DMS79 (cell line): ENCODE measurements around the gene TNIK.
A peak's percentile ranks its signal among the peaks of the same experiment; 100 is the strongest.
"Not testable (repeated sequence)": the region's sequence is repeated elsewhere in the genome, so short reads cannot be mapped to it uniquely, and the experiment has no call there.

Source experiments
- DNase-seq: peaks from one replicate; lab custom pipeline; 2025; lab: John Stamatoyannopoulos, UW

Gene TNIK

DNA sequence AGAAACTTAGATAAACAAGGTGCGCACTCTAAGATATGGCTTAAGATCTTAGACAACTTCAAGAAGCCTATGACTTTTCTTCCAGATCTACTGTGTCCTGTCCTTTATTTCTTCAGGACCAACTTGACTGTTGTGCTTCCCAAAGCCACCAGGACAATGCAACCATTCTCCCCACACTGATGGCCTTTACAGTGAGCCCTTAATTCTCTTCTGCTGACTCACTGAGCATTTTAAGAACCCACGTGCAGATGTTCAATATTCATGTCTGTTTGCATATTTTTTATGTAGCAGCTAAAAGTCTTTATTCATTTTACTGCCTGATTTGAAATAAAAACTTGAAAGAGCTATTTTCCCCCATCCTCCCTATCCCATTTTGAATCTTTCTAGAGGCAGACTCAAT is 330.4 kb downstream of the TNIK start:
- DNase-seq = no peak

DNA sequence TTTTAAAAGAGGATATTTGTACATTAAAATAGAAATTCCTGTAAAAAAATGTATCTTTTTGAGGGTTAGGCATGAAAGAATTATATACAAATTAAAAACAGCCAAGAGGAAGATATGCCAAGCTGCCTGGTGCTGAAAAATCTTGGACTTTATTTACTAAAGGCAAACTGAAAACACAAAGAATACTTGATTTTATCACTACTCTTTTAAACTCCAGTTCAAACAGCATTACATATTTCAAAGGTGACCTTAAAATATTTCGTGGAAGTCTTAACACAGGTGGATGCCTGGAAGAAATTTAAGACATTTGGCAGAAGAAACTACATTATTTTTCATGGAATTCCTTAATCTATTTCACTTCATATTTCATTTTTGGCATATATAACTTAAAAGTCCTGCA is 332.6 kb downstream of the TNIK start:
- no peak for DNase-seq

DNA sequence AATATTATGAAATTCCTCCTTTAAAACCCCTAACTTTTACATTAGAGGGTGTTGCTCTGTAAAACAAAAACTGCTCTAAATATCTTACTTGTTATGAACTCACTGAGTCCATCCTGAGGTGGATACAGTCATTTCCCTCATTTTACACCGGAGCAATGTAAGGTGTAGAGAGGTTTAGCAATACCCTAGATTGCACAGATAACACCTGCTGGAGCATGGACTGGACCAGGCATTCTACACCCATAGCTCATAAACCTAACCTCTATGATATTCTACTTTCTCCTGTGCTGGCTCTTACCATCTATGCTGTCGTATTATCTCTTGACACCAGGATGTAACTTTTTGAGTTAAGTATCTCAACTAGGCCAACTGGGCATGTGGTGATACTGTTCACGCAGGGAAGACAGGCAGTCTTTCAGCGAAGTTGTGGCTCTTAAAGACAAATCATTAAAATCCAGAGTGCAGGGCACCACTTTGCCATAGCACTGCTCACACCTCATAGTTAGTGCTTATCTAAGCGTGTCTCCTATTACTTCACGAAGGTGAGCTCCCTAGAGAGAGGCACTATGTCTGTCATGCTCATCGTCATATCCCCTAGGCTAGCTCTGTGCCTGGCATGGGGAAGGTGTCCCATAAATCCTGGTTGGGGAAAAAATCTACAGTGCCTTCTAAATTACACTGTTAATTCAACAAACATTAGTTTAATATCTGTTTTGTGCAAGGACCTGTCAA is 333.6 kb downstream of the TNIK start:
- no peak for DNase-seq

DNA sequence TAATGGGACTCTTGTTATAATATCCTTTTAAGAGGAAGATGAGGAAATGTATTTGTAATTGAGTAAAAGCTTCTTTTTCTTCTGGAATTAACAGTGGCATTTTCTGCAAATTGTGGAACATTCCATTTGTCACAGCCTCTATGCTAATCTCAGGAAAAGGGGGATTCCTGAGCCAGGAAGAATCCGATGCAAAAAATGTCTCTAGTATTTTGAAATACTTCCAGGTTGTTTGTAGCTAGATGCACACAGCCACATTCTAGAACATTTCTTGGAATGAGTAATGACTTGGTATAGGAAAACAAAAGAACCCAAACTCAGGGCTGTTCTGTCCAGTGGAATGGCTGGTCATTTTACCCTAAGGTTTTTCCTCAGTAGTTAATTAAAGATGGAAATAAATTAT is 335.2 kb downstream of the TNIK start:
- no peak for DNase-seq

DNA sequence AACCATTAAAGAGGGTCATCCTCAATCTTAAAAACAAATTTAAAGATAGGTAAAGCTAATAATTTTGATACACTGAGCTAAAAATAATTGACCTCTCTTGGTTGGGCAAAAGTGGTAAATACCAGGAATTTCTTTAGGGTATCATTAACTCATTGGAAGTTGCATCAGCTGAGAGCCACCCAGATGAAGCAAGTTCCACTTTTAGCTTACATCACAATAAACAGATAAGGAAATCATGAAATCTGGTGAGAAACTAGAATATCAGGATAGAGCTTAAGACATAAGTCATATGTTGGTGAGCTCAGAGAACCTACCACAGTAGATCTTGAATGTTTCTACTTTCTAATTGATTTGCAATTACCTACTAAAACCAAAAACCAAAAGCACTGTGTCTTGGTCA is 336.3 kb downstream of the TNIK start:
- DNase-seq = no peak

DNA sequence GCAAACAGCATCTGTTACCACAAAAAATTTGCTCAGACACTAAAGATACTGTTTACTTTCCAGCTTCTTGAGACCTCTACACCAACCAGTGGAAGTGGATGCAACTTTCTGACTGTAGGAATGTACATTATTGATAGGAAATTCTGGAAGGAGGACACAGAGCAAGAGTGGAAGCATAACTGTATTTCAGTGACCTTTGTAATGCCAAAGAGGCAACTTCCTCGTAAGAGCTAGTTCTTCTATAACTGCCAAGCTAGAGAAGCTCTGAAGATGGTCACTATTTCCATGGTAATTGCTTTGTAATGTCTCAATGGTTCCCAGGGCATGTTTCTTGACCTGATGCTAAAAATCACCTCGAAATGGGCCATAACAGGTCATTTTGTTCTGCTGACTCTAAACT is 337.3 kb downstream of the TNIK start:
- no peak for DNase-seq

DNA sequence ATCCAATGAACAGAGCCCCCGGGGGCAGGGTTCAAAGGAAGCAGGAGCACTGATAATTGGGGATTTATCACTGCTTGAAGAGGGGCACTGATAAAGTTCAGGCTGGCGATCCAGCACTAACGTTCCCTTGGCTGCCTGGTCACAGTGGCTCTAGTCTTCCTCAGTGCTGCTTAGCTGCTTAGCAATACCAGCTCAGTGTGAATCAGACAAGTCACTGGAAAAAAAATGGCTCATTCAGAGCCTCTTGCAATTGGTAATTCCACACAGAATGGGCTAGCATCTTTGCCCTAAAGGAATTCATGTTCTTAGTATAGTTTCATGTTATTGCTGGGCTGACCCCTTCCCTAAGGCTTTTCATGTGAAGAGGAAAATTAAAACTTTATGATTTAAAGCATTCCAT is 338.0 kb downstream of the TNIK start:
- DNase-seq = no peak

DNA sequence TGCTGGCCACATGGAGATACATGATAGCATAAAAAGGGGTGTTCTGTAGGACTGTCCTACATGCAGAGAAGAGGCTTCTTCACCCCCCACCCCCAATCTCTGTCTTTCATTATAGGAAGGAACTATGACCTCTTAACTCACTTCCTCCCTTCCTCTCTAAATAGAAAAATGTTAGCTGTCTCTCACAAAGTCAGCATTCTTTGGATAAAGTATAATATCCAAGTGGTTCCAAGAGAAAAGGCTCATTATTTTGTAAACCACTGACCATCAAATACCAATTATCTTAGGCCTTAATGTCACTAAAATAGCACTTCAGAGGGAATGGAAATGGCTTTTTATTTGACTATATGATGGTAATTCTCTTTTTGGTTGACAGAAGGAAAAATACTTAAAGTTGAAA is 338.4 kb downstream of the TNIK start:
- no peak for DNase-seq

DNA sequence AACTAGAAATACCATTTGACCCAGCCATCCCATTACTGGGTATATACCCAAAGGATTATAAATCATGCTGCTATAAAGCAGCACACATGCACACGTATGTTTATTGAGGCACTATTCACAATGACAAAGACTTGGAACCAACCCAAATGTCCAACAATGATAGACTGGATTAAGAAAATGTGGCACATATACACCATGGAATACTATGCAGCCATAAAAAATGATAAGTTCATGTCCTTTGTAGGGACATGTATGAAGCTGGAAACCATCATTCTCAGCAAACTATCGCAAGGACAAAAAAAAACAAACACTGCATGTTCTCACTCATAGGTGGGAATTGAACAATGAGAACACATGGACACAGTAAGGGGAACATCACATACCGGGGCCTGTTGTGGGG is 340.8 kb downstream of the TNIK start:
- not testable (repeated sequence) for DNase-seq

DNA sequence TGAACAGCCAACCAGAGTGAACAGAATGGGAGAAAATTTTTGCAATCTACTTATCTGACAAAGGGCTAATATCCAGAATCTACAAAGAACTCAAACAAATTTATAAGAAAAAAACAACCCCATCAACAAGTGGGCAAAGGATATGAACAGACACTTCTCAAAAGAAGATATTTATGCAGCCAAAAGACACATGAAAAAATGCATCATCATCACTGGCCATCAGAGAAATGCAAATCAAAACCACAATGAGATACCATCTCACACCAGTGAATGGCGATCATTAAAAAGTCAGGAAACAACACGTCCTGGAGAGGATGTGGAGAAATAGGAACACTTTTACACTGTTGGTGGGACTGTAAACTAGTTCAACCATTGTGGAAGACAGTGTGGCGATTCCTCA is 341.2 kb downstream of the TNIK start:
- not testable (repeated sequence) for DNase-seq

DNA sequence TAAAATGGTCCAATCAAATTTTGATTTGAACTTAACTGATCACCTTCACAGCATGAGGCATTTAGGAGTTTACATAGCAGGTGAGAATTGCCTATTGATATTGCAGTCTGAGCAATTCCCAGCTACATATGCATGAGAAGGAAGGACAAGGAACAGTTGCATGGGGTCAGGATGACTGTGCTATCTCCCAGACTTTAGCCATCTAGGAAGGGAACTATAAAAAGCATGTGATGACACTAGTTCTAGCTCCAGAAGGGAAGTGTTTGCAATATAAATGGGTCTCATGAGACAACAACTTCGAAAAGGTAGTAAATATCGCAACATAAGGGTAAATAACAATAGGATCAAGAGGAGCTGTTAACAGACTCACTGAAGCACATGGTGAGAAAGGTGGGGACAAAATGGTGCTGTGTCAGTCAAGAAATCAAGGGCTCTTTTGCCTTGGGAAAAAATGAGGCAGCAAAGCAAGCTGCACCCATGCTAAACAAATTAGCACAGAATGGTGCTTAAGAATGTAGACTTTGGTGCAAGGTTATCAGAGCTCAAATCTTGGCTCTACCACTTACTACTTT is 343.3 kb downstream of the TNIK start:
- DNase-seq = no peak

DNA sequence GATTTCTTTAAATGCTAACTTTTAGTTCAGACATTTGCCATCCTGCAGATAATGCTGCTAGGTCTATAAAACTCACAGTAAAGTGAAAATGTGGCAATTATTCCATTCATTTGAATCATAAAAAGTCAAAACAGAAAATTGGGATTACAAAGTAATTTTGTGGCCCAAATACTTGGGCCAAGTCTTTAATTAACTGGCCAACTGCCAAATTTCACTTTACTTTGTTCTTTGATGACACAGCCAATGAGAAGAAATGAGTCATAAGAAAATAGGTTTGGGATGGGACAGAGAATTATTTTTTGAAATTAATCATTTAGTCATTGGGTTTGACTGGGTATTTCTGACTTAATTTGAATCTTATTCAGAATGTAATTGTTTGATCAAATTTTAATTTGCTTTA is 343.8 kb downstream of the TNIK start:
- no peak for DNase-seq

DNA sequence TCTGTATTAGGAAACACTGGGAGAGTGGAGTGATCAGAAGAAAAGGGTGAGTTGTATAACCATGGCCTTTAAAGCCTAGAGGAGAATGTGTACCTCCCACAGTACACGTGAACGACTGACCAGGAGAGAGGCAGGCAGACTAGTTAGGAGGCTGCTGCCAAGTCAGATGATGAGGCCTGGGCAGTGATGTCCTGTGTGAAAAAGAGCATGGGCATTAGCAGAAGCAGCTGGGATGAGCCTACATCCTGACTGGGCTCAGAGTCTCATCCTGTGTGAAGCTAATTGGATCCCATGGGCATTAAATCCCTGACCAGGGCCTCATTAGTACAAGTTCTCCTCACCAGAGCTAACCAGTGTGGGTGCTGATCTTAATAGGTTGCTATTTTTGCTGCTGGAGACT is 344.5 kb downstream of the TNIK start:
- DNase-seq = no peak

DNA sequence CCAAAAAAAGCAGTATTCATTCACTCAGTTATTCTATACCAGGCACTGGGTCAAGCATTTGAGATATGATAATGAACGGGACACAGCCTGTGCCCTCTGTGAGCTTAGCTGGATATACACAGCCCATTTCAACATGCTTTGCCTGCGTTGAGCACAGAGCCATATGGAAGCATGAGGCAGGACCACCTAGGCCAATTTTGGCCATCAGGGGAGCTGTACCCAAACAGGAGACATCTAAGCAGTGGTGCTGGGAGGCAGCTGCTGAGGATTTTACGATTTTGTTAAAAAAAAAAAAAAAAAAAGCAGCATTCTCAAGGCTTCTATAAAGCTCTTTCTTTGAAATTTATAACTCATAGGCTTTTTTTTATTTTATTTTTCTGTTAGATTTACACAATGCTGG is 346.5 kb downstream of the TNIK start:
- no peak for DNase-seq

DNA sequence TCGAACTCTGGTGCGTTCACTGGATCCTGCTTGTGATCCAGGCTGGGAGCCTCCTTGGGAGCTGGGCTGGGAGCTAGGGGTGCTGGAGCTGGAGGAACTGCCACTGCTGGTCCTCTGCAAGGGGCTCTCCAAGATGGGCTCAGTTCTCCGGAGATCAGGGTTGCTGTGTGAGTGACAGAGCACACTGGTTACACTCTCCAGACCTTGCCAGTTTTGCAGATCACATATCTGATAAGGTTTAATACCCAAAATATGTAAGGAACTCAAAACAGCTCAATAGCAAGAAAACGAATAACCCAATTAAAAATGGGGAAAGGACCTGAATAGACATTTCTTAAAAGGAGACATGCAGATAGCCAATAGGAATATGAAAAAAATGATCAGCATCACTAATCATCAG is 349.5 kb downstream of the TNIK start:
- no peak for DNase-seq

DNA sequence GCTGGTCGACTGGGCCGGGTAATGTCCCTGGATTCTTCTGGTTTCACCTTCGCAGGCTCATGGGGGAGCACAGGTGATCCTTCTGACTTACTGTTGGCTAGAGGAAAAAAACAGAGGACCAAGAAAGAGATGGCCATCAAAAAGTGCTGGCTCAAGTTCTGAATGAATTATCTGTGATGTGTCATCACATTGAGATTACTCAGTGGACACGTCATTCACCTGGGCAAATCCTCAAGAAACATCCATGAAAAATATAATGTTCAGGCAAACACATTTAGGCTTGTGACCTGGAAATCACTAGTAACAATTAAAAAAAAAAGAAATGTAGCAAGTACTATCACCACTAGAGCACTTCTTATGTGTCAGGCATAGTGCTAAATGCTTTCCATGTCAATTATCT is 352.1 kb downstream of the TNIK start:
- no peak for DNase-seq

DNA sequence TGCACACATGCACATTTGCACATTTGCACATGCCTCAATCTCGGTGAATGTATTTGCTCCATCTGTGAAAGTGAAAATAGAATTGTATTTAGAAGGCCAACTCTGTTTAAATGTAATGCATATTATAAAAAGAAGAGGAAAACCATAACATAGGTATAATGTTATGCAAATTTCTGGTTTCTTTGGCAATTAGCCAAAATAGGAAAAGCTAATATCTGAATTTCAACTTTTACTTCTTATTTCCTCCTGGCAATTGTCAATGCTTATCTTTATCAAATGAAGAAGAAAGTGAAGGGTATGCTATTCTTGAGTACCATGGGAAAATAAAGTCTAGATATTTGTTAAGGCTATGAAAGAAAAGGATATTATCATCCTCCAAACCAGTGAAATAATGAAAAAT is 357.0 kb downstream of the TNIK start:
- DNase-seq = no peak

DNA sequence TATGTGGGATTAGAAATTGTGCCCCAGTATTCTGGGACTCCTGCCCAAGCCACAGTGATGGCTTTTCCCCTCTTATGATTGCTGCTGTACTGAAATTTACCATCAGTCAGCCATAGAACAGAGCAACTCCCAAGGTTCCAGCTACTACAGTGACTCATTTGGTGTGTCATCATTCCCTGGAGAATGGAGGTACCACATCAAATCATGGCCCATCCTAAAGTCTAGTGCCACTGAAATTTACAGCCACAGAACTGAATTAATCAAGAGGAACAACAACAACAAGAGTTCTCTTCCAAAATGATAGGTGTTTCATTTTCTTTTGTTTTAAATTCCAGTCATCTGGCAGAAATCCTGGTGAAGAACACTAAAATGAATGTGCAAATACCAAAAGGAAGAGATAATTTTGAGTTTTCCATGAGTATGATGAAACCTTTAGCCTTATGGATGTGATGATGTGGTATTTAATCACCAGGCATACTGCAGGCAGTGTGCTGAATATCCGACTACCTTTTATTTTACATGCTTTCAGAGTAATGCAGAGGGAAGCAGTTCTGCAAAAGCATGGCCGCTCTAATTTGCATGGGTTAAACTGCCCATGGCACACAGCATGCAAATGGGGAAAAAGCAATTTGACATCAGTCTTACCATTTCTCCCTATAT is 358.1 kb downstream of the TNIK start:
- no peak for DNase-seq

DNA sequence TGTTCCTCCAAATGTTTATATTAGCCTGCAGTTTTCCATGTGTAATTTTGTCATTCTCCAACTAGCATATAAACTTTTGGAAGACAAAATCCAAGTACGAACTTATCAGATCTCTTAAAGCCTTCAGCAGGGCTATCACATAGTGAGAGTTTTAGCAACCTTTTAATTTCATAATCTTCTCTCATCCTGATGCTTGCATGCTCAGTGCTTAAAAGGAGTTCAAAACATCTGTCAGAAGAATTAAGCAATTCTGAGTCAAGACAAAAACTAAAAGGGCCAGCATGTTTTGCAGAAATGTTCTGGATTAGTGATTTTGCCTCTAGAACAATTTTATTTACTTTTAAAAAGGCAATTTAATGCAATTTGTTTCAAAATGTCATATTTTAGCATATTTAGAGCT is 360.3 kb downstream of the TNIK start:
- DNase-seq = no peak

DNA sequence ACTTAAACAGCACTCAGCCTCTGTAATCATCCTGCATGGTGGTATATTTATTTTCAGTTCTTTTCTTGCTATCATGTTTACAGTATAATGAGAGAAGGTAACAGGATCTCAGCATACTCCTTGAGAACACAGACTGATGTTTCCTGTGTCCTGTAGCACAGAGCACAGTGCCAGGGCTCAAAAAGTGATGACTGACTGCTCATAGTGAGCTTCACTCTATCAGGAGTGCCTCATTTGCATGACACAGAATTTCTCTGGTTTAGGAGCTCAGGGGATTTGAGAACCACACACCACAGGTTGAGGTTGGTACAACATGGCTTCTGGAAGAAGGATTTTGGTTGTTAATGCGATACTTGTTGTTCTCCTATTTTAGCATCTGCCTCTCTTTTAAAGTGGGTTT is 365.1 kb downstream of the TNIK start:
- no peak for DNase-seq

DNA sequence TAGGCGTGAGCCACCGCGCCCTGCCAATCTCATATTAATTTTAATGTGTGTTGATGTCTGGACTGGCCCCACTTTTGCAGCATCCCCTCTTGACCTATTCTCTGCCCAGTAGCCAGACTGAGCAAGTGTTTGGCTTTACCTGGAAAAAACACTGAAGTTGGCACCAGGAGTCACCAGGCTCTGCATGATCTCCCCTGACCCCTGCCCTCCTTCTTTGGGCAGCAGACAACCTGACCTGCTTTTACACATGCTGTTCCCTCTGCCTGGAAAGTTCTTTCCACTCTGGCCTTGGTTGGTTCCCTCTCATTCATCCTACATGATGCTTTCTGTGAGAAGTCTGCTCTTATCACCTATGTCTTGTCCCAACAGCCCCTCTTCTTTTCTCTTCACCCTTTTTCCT is 365.8 kb downstream of the TNIK start:
- DNase-seq = no peak

DNA sequence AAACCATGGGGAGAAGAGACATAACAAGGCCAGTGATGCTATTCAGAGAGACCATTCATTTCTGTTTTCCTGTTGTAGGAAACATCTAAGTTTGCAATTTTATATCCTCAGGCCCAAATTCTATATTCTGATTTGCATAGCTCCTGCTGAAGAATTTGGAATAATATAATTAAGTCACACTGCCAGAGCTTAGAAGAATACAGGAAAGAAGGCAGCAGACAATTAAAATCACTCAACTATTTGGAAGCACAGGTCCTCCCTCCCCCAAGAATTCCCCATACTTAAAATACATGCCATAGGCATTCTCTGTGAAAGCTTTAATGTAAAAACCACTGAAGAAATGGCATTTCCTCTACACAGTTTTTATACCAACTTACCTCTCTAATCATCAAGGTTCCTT is 366.7 kb downstream of the TNIK start:
- DNase-seq = no peak

DNA sequence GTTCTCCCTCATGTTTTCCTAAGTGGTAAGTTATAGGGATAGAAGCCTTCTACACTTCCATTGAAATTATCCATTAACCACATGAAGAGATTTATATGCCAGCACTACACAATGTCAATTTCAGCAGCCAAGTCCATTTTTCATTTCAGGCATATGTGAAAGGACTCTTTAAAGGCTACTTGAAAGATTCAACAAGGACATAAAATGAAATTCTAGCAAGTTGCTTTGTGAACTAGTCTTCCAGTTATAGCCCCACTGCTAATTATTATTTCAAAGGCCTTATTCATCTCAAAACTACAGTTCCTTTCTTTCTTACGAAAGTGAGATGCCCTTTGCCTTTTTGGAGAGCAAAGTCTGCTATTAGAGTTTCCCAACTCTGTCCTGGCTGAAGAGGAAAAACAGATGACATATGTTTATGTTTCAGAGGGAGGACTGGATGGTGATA is 367.7 kb downstream of the TNIK start:
- peak; percentile 68 for DNase-seq

DNA sequence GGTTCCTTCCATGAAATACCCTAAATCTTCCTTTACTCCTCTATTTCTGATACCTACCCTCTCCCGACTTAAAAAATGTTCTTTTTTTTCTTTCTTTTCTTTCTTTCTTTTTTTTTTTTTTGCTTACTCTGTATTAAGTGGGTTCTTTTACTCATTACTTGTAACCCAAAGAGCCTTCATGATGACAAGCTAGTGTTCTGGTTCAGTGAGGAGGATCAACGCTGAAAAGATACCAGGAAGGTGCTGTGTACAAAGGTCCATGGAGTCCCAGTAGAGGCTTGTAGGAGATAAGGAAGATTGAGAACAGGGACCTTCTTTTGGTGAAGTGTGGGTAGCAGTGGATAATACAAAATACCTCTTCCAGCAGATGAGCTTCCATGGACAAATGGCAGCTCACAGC is 369.9 kb downstream of the TNIK start:
- DNase-seq = no peak
